ENCODE measurements around the gene RHOU.

DNA sequence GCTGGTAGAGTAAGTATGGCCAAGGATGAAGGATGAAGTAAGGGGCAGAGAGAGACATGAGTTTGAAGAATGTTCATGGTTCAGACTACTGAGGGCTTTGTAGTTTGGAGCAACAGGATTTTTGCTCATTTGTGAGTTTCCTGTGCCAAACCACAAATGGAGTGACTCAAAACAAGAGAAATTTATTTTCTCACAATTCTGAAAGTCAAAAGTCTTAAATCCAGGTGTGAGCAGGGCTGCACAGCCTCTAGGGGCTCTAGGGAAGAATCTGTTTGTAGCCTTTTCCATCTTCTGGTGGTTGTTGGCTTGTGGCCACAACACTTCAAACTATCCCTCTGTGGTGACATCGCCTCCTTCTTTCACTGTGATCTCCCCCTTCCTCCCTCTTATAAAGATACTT is 58.9 kb downstream of the RHOU start:
- TF ChIP-seq, protein P1, sequence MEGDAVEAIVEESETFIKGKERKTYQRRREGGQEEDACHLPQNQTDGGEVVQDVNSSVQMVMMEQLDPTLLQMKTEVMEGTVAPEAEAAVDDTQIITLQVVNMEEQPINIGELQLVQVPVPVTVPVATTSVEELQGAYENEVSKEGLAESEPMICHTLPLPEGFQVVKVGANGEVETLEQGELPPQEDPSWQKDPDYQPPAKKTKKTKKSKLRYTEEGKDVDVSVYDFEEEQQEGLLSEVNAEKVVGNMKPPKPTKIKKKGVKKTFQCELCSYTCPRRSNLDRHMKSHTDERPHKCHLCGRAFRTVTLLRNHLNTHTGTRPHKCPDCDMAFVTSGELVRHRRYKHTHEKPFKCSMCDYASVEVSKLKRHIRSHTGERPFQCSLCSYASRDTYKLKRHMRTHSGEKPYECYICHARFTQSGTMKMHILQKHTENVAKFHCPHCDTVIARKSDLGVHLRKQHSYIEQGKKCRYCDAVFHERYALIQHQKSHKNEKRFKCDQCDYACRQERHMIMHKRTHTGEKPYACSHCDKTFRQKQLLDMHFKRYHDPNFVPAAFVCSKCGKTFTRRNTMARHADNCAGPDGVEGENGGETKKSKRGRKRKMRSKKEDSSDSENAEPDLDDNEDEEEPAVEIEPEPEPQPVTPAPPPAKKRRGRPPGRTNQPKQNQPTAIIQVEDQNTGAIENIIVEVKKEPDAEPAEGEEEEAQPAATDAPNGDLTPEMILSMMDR (IDR thresholded peaks at IDR 0.05; ENCODE audit: low read depth, low read length): no peak
- TF ChIP-seq POLR2A (IDR thresholded peaks at IDR 0.05; ENCODE audit: extremely low read depth, insufficient read length): no peak

Measured in NB4 (cell line).